ENCODE data around the gene PRF1. TPM values are rescaled to one million over a fixed set of nuclear protein-coding genes. Genes with fewer than 3 reads are reported as not detected.

The PRF1 gene
- total RNA-seq, 1 experiment from 2014 or later = 6.4 TPM

DNA sequence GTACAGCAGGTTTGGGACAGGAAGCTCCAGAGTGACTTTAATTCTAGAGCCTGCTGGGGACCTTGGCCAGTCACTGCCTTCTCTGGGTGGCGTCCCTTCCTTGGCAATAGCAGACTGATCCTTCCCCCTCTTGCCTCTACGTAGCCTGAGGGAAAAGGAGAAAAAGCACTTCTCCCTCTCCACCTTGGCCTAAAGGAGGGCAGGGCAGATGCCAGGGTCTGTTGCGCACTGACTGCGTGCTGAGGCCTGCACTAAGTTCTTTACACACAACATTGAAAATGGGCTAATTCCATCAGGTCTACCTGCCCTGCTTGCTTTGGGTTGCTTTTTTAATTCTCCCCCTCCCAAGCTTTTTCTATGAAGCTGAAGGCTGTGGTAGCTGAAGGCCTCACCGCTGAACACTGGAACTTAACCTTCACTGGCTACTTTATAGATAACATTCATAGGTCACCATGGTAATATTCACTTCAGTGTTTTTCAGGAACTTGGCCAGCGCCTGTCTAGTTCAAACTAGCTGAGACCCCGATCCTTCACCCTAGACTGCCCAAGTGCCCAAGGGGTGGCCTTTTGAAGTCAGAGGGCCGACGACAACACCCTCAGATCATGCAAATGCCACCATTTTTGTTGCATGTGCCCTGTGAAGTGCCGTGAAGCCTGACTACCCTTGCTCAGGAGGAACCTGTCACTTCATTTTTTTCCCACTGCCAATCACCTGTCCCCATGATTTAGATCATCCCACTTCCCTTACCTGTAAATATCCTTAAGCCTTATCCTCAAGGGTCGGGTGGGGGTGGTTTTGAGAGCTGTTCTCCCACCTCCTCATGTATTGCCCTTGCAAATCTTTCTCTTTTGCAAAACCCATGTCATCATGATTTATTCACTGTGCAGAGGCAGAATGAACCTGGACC is 28.7 kb downstream of the PRF1 start:
- Histone ChIP-seq H3K4me3 (replicated peaks in 1 of 2; ENCODE audit: low read depth in 1 of 2, low read length in 2 of 2) (no peak overlapping the region), H4K20me1 (ENCODE audit: insufficient read depth) (no peaks in the 10 kb centered on the region), H3K27me3 (ENCODE audit: insufficient read depth, low read length) (no peaks in the 10 kb centered on the region), H3K9me2 (ENCODE audit: insufficient read depth) (no peaks in the 10 kb centered on the region), H2AFZ (ENCODE audit: low read depth, low read length, poor library complexity, severe bottlenecking) (no peak overlapping the region), H3K27ac (ENCODE audit: low read depth, low read length) (peak overlapping the region; percentile 71), H3K36me3 (ENCODE audit: control insufficient read depth in 1 of 2, insufficient read depth in 2 of 2, low read length in 2 of 2) (no peaks in the 10 kb centered on the region; a peak in 1 of 4 replicates), H3K4me2 (ENCODE audit: low read length) (peak overlapping the region; percentile 49), H3K9ac (ENCODE audit: low read length) (peak overlapping the region; percentile 50), H3K9me3 (ENCODE audit: control insufficient read depth in 1 of 2, insufficient read depth in 1 of 2, low read depth in 1 of 2, low read length in 2 of 2) (no peaks in the 10 kb centered on the region), H3K79me2 (ENCODE audit: insufficient read depth, low read length) (no peaks in the 10 kb centered on the region), H3K4me1 (ENCODE audit: control insufficient read depth in 1 of 2, insufficient read depth in 2 of 2, low read length in 2 of 2) (peaks cover 64 to 95% of the 10 kb centered on the region in 2 experiments)
- DNase-seq (ENCODE audit: low read depth, low spot score) (no peak), ATAC-seq (no peak)
- intact Hi-C loops (cut with micrococcal nuclease) = no loop called here
- ChIA-PET RAD21 (ENCODE audit: low non-redundant PET in 1 of 2, low total read pairs in 2 of 2, uncharacterized antibody in 2 of 2, unreplicated experiment in 2 of 2) (interaction anchor here in 1 of 2 experiments (0.6 kb wide), 1 partner anchor 181 kb away, joined by 3 read pairs; no protein-coding TSS in a partner anchor), POLR2A (interaction anchor here (2.0 kb wide), 1 partner anchor 15 kb away, joined by 4 read pairs; no protein-coding TSS in a partner anchor), CTCF (interaction anchor here (1.1 kb wide), 1 partner anchor 15 kb away, joined by 4 read pairs; no protein-coding TSS in a partner anchor)
- BruUV-seq (replicated peaks) = no TSS peak
- TF ChIP-seq ZFX (IDR thresholded peaks at IDR 0.05) = no peak
- no peak for TF ChIP-seq FOSL1 (IDR thresholded peaks at IDR 0.05; ENCODE audit: low read depth)
- no peak for TF ChIP-seq POLR2AphosphoS5 (IDR thresholded peaks at IDR 0.05; ENCODE audit: low read depth, low read length)
- TF ChIP-seq SIN3A (IDR thresholded peaks at IDR 0.05; ENCODE audit: low read depth) = no peak
- no peak for TF ChIP-seq JUND (IDR thresholded peaks at IDR 0.05)
- TF ChIP-seq TCF7L2 (IDR thresholded peaks at IDR 0.05; ENCODE audit: borderline replicate concordance, extremely low read depth, insufficient read depth, insufficient read length) = no peak
- TF ChIP-seq, protein P1, sequence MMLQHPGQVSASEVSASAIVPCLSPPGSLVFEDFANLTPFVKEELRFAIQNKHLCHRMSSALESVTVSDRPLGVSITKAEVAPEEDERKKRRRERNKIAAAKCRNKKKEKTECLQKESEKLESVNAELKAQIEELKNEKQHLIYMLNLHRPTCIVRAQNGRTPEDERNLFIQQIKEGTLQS (IDR thresholded peaks at IDR 0.05) = no peak
- no peak for TF ChIP-seq EZH2 (IDR thresholded peaks at IDR 0.05)
- no peak for TF ChIP-seq YY1 (IDR thresholded peaks at IDR 0.05; ENCODE audit: extremely low read depth, insufficient replicate concordance, low read depth, low read length)
- TF ChIP-seq ZNF274 (IDR thresholded peaks at IDR 0.05; ENCODE audit: low read depth, low read length) = no peak
- TF ChIP-seq ELF1 (IDR thresholded peaks at IDR 0.05; ENCODE audit: borderline replicate concordance, low read depth) = no peak
- TF ChIP-seq EZH2phosphoT487 (IDR thresholded peaks at IDR 0.05; ENCODE audit: borderline replicate concordance) = no peak
- TF ChIP-seq EGR1 (IDR thresholded peaks at IDR 0.05; ENCODE audit: low read depth) = no peak
- TF ChIP-seq, protein P2, sequence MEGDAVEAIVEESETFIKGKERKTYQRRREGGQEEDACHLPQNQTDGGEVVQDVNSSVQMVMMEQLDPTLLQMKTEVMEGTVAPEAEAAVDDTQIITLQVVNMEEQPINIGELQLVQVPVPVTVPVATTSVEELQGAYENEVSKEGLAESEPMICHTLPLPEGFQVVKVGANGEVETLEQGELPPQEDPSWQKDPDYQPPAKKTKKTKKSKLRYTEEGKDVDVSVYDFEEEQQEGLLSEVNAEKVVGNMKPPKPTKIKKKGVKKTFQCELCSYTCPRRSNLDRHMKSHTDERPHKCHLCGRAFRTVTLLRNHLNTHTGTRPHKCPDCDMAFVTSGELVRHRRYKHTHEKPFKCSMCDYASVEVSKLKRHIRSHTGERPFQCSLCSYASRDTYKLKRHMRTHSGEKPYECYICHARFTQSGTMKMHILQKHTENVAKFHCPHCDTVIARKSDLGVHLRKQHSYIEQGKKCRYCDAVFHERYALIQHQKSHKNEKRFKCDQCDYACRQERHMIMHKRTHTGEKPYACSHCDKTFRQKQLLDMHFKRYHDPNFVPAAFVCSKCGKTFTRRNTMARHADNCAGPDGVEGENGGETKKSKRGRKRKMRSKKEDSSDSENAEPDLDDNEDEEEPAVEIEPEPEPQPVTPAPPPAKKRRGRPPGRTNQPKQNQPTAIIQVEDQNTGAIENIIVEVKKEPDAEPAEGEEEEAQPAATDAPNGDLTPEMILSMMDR (IDR thresholded peaks at IDR 0.05 in 2 of 3, conservative IDR thresholded peaks at IDR 0.05 in 1 of 3; ENCODE audit: borderline replicate concordance in 1 of 3, insufficient read depth in 1 of 3, low read depth in 2 of 3, low read length in 2 of 3) = no peak
- TF ChIP-seq, protein P3, sequence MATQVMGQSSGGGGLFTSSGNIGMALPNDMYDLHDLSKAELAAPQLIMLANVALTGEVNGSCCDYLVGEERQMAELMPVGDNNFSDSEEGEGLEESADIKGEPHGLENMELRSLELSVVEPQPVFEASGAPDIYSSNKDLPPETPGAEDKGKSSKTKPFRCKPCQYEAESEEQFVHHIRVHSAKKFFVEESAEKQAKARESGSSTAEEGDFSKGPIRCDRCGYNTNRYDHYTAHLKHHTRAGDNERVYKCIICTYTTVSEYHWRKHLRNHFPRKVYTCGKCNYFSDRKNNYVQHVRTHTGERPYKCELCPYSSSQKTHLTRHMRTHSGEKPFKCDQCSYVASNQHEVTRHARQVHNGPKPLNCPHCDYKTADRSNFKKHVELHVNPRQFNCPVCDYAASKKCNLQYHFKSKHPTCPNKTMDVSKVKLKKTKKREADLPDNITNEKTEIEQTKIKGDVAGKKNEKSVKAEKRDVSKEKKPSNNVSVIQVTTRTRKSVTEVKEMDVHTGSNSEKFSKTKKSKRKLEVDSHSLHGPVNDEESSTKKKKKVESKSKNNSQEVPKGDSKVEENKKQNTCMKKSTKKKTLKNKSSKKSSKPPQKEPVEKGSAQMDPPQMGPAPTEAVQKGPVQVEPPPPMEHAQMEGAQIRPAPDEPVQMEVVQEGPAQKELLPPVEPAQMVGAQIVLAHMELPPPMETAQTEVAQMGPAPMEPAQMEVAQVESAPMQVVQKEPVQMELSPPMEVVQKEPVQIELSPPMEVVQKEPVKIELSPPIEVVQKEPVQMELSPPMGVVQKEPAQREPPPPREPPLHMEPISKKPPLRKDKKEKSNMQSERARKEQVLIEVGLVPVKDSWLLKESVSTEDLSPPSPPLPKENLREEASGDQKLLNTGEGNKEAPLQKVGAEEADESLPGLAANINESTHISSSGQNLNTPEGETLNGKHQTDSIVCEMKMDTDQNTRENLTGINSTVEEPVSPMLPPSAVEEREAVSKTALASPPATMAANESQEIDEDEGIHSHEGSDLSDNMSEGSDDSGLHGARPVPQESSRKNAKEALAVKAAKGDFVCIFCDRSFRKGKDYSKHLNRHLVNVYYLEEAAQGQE (IDR thresholded peaks at IDR 0.05; ENCODE audit: low read depth) = no peak
